H1 (cell line): ENCODE measurements around the gene PRKN. TPM values are rescaled to one million over a fixed set of nuclear protein-coding genes. Genes with fewer than 3 reads are reported as not detected.
A peak's percentile ranks its signal among the peaks of the same experiment; 100 is the strongest.

Experiments used
- CTCF ChIA-PET: fragments of 300-600 bp; sonication (Branson Sonifier 250); formaldehyde crosslinking; loops from one replicate; lab custom pipeline; 2021; ENCODE audit not compliant: partially characterized antibody; lab: Charles Lee
- POLR2A ChIA-PET: fragments of 300-600 bp; sonication (Branson Sonifier 250); formaldehyde crosslinking; loops from one replicate; lab custom pipeline; 2021; ENCODE audit warnings: inconsistent platforms; ENCODE audit not compliant: partially characterized antibody; lab: Charles Lee
- DNase-seq, 2 experiments: peaks; one replicate each; pipeline versions ENCODE4 v3.0.0 to v3.0.0-alpha.2; 2010 to 2022; ENCODE audit warnings: low spot score in 2 of 2, low read depth in 1 of 2, mixed read lengths in 1 of 2
- FAIRE-seq: peaks from 2 replicates; lab custom pipeline; 2011; peaks lifted over from hg19 to GRCh38; lab: Jason Lieb, UNC
- H2AFZ ChIP-seq: 2 replicates; pipeline ENCODE4 v1.8.1; 2012; ENCODE audit warnings: low read length, inconsistent platforms
- H2AK5ac ChIP-seq: 2 replicates; pipeline ENCODE4 v1.6.1; 2013; ENCODE audit warnings: low read depth, low read length
- H2BK120ac ChIP-seq: replicated peaks from 2 replicates; pipeline ENCODE3; 2013; ENCODE audit warnings: low read depth, low read length, inconsistent platforms
- H2BK12ac ChIP-seq: 2 replicates; pipeline ENCODE4 v1.6.1; 2013; ENCODE audit warnings: low read depth, low read length
- H2BK15ac ChIP-seq: 2 replicates; pipeline ENCODE4 v1.6.1; 2013; ENCODE audit warnings: low read length
- H2BK20ac ChIP-seq: 2 replicates; pipeline ENCODE4 v1.6.1; 2013; ENCODE audit warnings: low read length
- H2BK5ac ChIP-seq: 2 replicates; pipeline ENCODE4 v1.6.1; 2013; ENCODE audit warnings: low read depth, low read length
- H3K14ac ChIP-seq: 2 replicates; pipeline ENCODE4 v1.6.1; 2013; ENCODE audit warnings: inconsistent platforms; ENCODE audit not compliant: insufficient read length
- H3K18ac ChIP-seq: 2 replicates; pipeline ENCODE4 v1.6.1; 2013; ENCODE audit warnings: low read length; ENCODE audit errors: extremely low read depth
- H3K23ac ChIP-seq: 2 replicates; pipeline ENCODE4 v1.6.1; 2013; ENCODE audit warnings: inconsistent platforms; ENCODE audit not compliant: insufficient read length
- H3K23me2 ChIP-seq: 2 replicates; pipeline ENCODE4 v1.6.1; 2013; ENCODE audit warnings: low read depth, low read length
- H3K27ac ChIP-seq: 2 replicates; pipeline ENCODE4 v1.6.1; 2011; ENCODE audit warnings: low read depth, low read length, inconsistent platforms
- H3K27me3 ChIP-seq, 4 experiments: replicated peaks in 1 of 4; 1 replicate in 1 of 4; 2 replicates in 3 of 4; pipeline versions ENCODE4 v1.6.1 to v1.8.1; 2011 to 2013; ENCODE audit warnings: low read length in 3 of 4, mild to moderate bottlenecking in 3 of 4, inconsistent platforms in 2 of 4, mixed read lengths in 2 of 4, moderate library complexity in 1 of 4; ENCODE audit not compliant: control insufficient read depth in 3 of 4, insufficient read depth in 3 of 4; ENCODE audit errors: extremely low read depth in 1 of 4
- H3K36me3 ChIP-seq, 4 experiments: 2 replicates each; pipeline versions ENCODE4 v1.6.1 to v1.8.1; 2011 to 2013; ENCODE audit warnings: mild to moderate bottlenecking in 4 of 4, low read length in 3 of 4, moderate library complexity in 2 of 4, control low read depth in 1 of 4, inconsistent platforms in 1 of 4; ENCODE audit not compliant: insufficient read depth in 4 of 4, control insufficient read depth in 2 of 4
- H3K4ac ChIP-seq: replicated peaks from 2 replicates; pipeline ENCODE3; 2013; ENCODE audit warnings: low read length, low read depth, mixed read lengths, inconsistent platforms; ENCODE audit not compliant: insufficient read length
- H3K4me1 ChIP-seq, 4 experiments: replicated peaks in 1 of 4; 1 replicate in 1 of 4; 2 replicates in 3 of 4; pipeline versions ENCODE4 v1.6.1 to v1.8.1; 2011 to 2013; ENCODE audit warnings: low read length in 3 of 4, inconsistent platforms in 2 of 4, mixed read lengths in 1 of 4; ENCODE audit not compliant: insufficient read depth in 4 of 4, control insufficient read depth in 3 of 4
- H3K4me2 ChIP-seq, 2 experiments: 2 replicates each; pipeline versions ENCODE4 v1.6.1 to v1.8.1; 2011 to 2013; ENCODE audit warnings: low read depth in 2 of 2, low read length in 2 of 2, control low read depth in 1 of 2, inconsistent platforms in 1 of 2, mild to moderate bottlenecking in 1 of 2; ENCODE audit not compliant: insufficient read depth in 1 of 2
- H3K4me3 ChIP-seq, 4 experiments: fragments of 200-600, 300-600 bp in 1 of 4; sonication (generic), shearing (Covaris generic), sonication (Bioruptor Twin) in 1 of 4; 2 replicates each; pipeline versions ENCODE4 v1.5.1 to v1.8.1; 2011 to 2016; ENCODE audit warnings: low read length in 4 of 4, low read depth in 3 of 4, control low read depth in 2 of 4, inconsistent platforms in 2 of 4, mild to moderate bottlenecking in 2 of 4, mixed read lengths in 1 of 4, moderate library complexity in 1 of 4; ENCODE audit not compliant: insufficient read depth in 2 of 4; ENCODE audit errors: extremely low read depth in 1 of 4
- H3K56ac ChIP-seq: replicated peaks from 2 replicates; pipeline ENCODE3; 2013; ENCODE audit warnings: low read depth, mild to moderate bottlenecking, mixed read lengths, low read length, inconsistent platforms; ENCODE audit not compliant: insufficient read length
- H3K79me1 ChIP-seq: 2 replicates; pipeline ENCODE4 v1.6.1; 2013; ENCODE audit warnings: low read depth, low read length, control low read depth
- H3K79me2 ChIP-seq, 2 experiments: 2 replicates each; pipeline versions ENCODE4 v1.6.1 to v1.8.1; 2012 to 2013; ENCODE audit warnings: low read length in 2 of 2, mild to moderate bottlenecking in 2 of 2, inconsistent platforms in 1 of 2; ENCODE audit not compliant: insufficient read depth in 2 of 2, control insufficient read depth in 1 of 2
- H3K9ac ChIP-seq, 4 experiments: replicated peaks in 1 of 4; 1 replicate in 1 of 4; 2 replicates in 3 of 4; pipeline versions ENCODE4 v1.6.1 to v1.8.1; 2011 to 2013; ENCODE audit warnings: low read depth in 3 of 4, low read length in 3 of 4, control low read depth in 2 of 4, mild to moderate bottlenecking in 2 of 4, moderate library complexity in 2 of 4, inconsistent platforms in 1 of 4; ENCODE audit errors: extremely low read depth in 1 of 4
- H3K9me3 ChIP-seq, 2 experiments: 2 replicates each; pipeline versions ENCODE4 v1.6.1 to v1.8.1; 2012 to 2013; ENCODE audit warnings: mild to moderate bottlenecking in 2 of 2, moderate library complexity in 2 of 2, control low read depth in 1 of 2, inconsistent platforms in 1 of 2, low read depth in 1 of 2, low read length in 1 of 2, mixed read lengths in 1 of 2; ENCODE audit not compliant: insufficient read depth in 2 of 2
- H4K20me1 ChIP-seq, 2 experiments: replicated peaks in 1 of 2; 2 replicates each; pipeline versions ENCODE3 to v1.8.1; 2011 to 2013; ENCODE audit warnings: inconsistent platforms in 2 of 2, low read length in 2 of 2, mild to moderate bottlenecking in 1 of 2; ENCODE audit not compliant: insufficient read depth in 2 of 2, control insufficient read depth in 1 of 2
- H4K5ac ChIP-seq: 2 replicates; pipeline ENCODE4 v1.6.1; 2013; ENCODE audit warnings: low read length, low read depth, mixed read lengths, inconsistent platforms; ENCODE audit not compliant: insufficient read length
- H4K8ac ChIP-seq: 2 replicates; pipeline ENCODE4 v1.8.0; 2013; ENCODE audit warnings: mild to moderate bottlenecking, moderate library complexity, low read length, inconsistent platforms; ENCODE audit not compliant: insufficient read depth; ENCODE audit errors: extremely low read depth
- H4K91ac ChIP-seq: replicated peaks from 2 replicates; pipeline ENCODE3; 2013; ENCODE audit warnings: low read length, mixed read lengths, inconsistent platforms; ENCODE audit not compliant: insufficient read length
- CEBPB ChIP-seq: IDR thresholded peaks from 2 replicates; pipeline ENCODE4 v1.6.1; 2012; ENCODE audit warnings: low read depth, low read length
- FOSL1 ChIP-seq: IDR thresholded peaks from 2 replicates; pipeline ENCODE4 v1.6.1; 2011; ENCODE audit warnings: mild to moderate bottlenecking, low read depth, low read length, moderate library complexity; ENCODE audit not compliant: insufficient read depth
- GABPA ChIP-seq: IDR thresholded peaks from 2 replicates; pipeline ENCODE4 v1.6.1; 2011; ENCODE audit warnings: mild to moderate bottlenecking, low read length, moderate library complexity, borderline replicate concordance; ENCODE audit not compliant: insufficient read depth
- GTF2F1 ChIP-seq: IDR thresholded peaks from 2 replicates; pipeline ENCODE4 v1.6.1; 2012; ENCODE audit warnings: low read depth, low read length, improper control_type of control experiment, borderline replicate concordance
- HDAC6 ChIP-seq: IDR thresholded peaks from one replicate; pipeline ENCODE4 v1.7.1; 2012; ENCODE audit warnings: low read depth, mild to moderate bottlenecking, inconsistent platforms, low read length, moderate library complexity
- KDM1A ChIP-seq: fragments of 200-600, 300-600 bp; sonication (generic); IDR thresholded peaks from 2 replicates; pipeline ENCODE4 v1.7.1; 2016; ENCODE audit warnings: mild to moderate bottlenecking, low read length, borderline replicate concordance
- SP2 ChIP-seq: IDR thresholded peaks from 2 replicates; pipeline ENCODE4 v1.6.1; 2012; ENCODE audit warnings: mild to moderate bottlenecking, low read length, inconsistent platforms
- SP4 ChIP-seq: IDR thresholded peaks from 2 replicates; pipeline ENCODE4 v1.6.1; 2012; ENCODE audit warnings: low read length, inconsistent platforms
- YY1 ChIP-seq: IDR thresholded peaks from 2 replicates; pipeline ENCODE4 v1.6.1; 2011; ENCODE audit warnings: low read depth, mild to moderate bottlenecking, low read length
- ZNF274 ChIP-seq: IDR thresholded peaks from 2 replicates; pipeline ENCODE4 v1.7.0; 2012; ENCODE audit warnings: low read length, borderline replicate concordance; ENCODE audit errors: extremely low read depth
- WGBS, 2 experiments: shearing (Covaris generic) in 1 of 2; methylation state at CpG; one replicate each; pipeline versions ENCODE4 v1.1.6 to v1.1.7; 2013 to 2015; ENCODE audit warnings: low lambda C conversion rate in 2 of 2, mixed read lengths in 2 of 2, inconsistent platforms in 1 of 2, low coverage in 1 of 2, missing lambda C conversion rate in 1 of 2; ENCODE audit not compliant: insufficient replicate concordance in 2 of 2, insufficient coverage in 1 of 2, insufficient read length in 1 of 2; ENCODE audit errors: extremely low coverage in 1 of 2, missing lambda C conversion rate in 1 of 2; 5-methylcytosine and 5-hydroxymethylcytosine counted together
- long read RNA-seq, 2 experiments: library from RNA in 1 of 2; library from capped mRNA in 1 of 2; stranded (forward); transcript quantifications; one replicate each; pipeline ENCODE4 v2.0.0, GENCODE V29; 2021; ENCODE audit warnings: inconsistent platforms in 1 of 2
- polyA minus RNA-seq, 3 experiments: library from RNA; depleted of rRNA, polyadenylated mRNA; stranded (reverse); fragments of >200 nt; gene quantifications; 1 replicate in 2 of 3; 2 replicates in 1 of 3; pipeline ENCODE4 v1.2.3, GENCODE V29; 2011
- polyA plus RNA-seq, 7 experiments: library from polyadenylated mRNA; depleted of rRNA in 3 of 7; stranded (reverse) in 5 of 7; unstranded in 2 of 7; fragments of >200 nt in 5 of 7; fragments of 200-250 nt in 2 of 7; gene quantifications; 1 replicate in 5 of 7; 2 replicates in 1 of 7; 4 replicates in 1 of 7; pipeline versions ENCODE4 v1.2.1 to v1.2.3, GENCODE V29; 2011 to 2013; ENCODE audit warnings: missing spikeins in 2 of 7, mixed read lengths in 2 of 7
- total RNA-seq: library from RNA; stranded (reverse); fragmentation: NEBNext Ultra II Directional; extraction: Animal tissue kit (Norgen Biotek cat#: 25700); gene quantifications from 2 replicates; pipeline ENCODE4 v1.2.1, GENCODE V29; 2021

PRKN gene
- 0.08 and 0.13 TPM in 2 replicates for total RNA-seq
- 0.19 and 0.29 TPM in 2 replicates for polyA plus RNA-seq (2011; rRNA removed)
- 0.34 TPM for polyA plus RNA-seq (2011; cell fraction: cytosol; rRNA removed)
- 0.41 TPM for polyA plus RNA-seq (2011; cell fraction: nucleus; rRNA removed)
- 0.22 to 0.28 TPM (median 0.23 TPM) in 3 of 4 replicates, not detected in the other for polyA plus RNA-seq (2012, experiment 1 of 2)
- 0.14 TPM for polyA plus RNA-seq (2012, experiment 2 of 2)
- 0.39 TPM for polyA plus RNA-seq (2013, experiment 1 of 2)
- polyA plus RNA-seq (2013, experiment 2 of 2) = 0.28 TPM
- 1.5 and 2.7 TPM in 2 replicates for polyA minus RNA-seq (2011; rRNA and poly(A)+ RNA removed)
- not detected for polyA minus RNA-seq (2011; cell fraction: cytosol; rRNA and poly(A)+ RNA removed)
- polyA minus RNA-seq (2011; cell fraction: nucleus; rRNA and poly(A)+ RNA removed) = 10.2 TPM
- long read RNA-seq, experiment 1 = 0 reads
- long read RNA-seq, experiment 2, partial matches to known transcripts = 0 of 1 reads
- long read RNA-seq, experiment 2, other reads (novel, unspliced or antisense) = 1 of 1 reads

- FAIRE-seq = peak; percentile 90
- no peaks in the 10 kb centered on the region; a peak in 1 of 7 replicates for H3K4me1 ChIP-seq
- no peak within 1 kb of the TSS for H4K91ac ChIP-seq
- H2BK15ac ChIP-seq = no peak within 1 kb of the TSS
- H3K9ac ChIP-seq = peak within 1 kb of the TSS in 3 of 4 experiments; percentile 36 to 54 (median 48); a peak in 4 of 7 replicates
- H2BK12ac ChIP-seq = no peak within 1 kb of the TSS
- peak within 1 kb of the TSS; percentile 68; the same call in 1 of the 2 replicates for H3K27ac ChIP-seq
- no peaks in the 10 kb centered on the region for H3K36me3 ChIP-seq
- peak within 1 kb of the TSS; percentile 51 to 75 (median 54) for H3K4me3 ChIP-seq
- 2% methylated on average over 56 of the region's 84 CpGs; no CpG with 5 or more reads in 1 of the 2 experiments for WGBS, 2 experiments
- H4K5ac ChIP-seq = no peak within 1 kb of the TSS
- H4K8ac ChIP-seq = peak within 1 kb of the TSS; percentile 57; the same call in 1 of the 2 replicates
- no peaks in the 10 kb centered on the region for H4K20me1 ChIP-seq
- no peak within 1 kb of the TSS for H2BK120ac ChIP-seq
- H3K9me3 ChIP-seq = no peaks in the 10 kb centered on the region
- H3K79me2 ChIP-seq = no peaks in the 10 kb centered on the region
- DNase-seq = peak; percentile 99
- H3K4ac ChIP-seq = no peak within 1 kb of the TSS
- no peak within 1 kb of the TSS for H3K23ac ChIP-seq
- no peak within 1 kb of the TSS for H3K18ac ChIP-seq
- H3K23me2 ChIP-seq = no peaks in the 10 kb centered on the region
- H3K27me3 ChIP-seq = no peaks in the 10 kb centered on the region; a peak in 2 of 7 replicates
- POLR2A ChIA-PET = interaction anchor here (0.7 to 0.9 kb wide), 2 partner anchors 21 to 52 kb away, joined by 4 read pairs; no protein-coding TSS in a partner anchor
- H2BK20ac ChIP-seq = no peak within 1 kb of the TSS
- no peak within 1 kb of the TSS for H2BK5ac ChIP-seq
- H2AK5ac ChIP-seq = no peak within 1 kb of the TSS
- no peak within 1 kb of the TSS for H3K56ac ChIP-seq
- H3K4me2 ChIP-seq = peak within 1 kb of the TSS; percentile 60 to 70
- no peak within 1 kb of the TSS for H3K14ac ChIP-seq
- H3K79me1 ChIP-seq = no peaks in the 10 kb centered on the region
- peak within 1 kb of the TSS; percentile 95 for H2AFZ ChIP-seq
- CTCF ChIA-PET = interaction anchor here (0.5 to 1.5 kb wide), 2 partner anchors 9 kb away, joined by 4 to 6 read pairs; no protein-coding TSS in a partner anchor
- TF ChIP-seq GTF2F1 (no peak), GABPA (no peak), ZNF274 (no peak), CEBPB (peak; percentile 82), SP4 (no peak), SP2 (no peak), HDAC6 (no peak), KDM1A (no peak), FOSL1 (no peak), YY1 (no peak)
Measured at GRCh38 chr6:162727322-162728182, at the start of gene PRKN, which contains the start of gene PACRG. Gene PRKN (minus strand): TSS chr6:162727766. Gene PACRG (plus strand): TSS chr6:162727974.
